IMR-90 (cell line): Measurements from ENCODE around the gene SNTA1. TPM values are rescaled to one million over a fixed set of nuclear protein-coding genes. Genes with fewer than 3 reads are reported as not detected.

Source experiments
- ATAC-seq: fragments of 200-7000 bp; cut with Tn5 transposase; 2 replicates; pipeline ENCODE4 v1.9.1; 2020; ENCODE audit warnings: low read depth, mild to moderate bottlenecking, moderate library complexity
- BruUV-seq: library from RNA; stranded (reverse); fragments of 400-500 nt; replicated peaks from 2 replicates; lab custom pipeline; 2021; lab: Mats Ljungman, UMichigan
- CTCF ChIA-PET: fragments of 300-600 bp; formaldehyde crosslinking; extraction: SDS; loops from one replicate; lab custom pipeline; 2021; ENCODE audit warnings: antibody characterized with exemption; lab: Yijun Ruan, JAX
- POLR2A ChIA-PET: fragments of 300-600 bp; sonication (Branson Sonifier 250); formaldehyde crosslinking; loops from one replicate; lab custom pipeline; 2022; ENCODE audit warnings: antibody characterized with exemption; ENCODE audit not compliant: unreplicated experiment; lab: Charles Lee
- DNase-seq: peaks from one replicate; pipeline ENCODE4 v3.0.0; 2013
- H2AFZ ChIP-seq: replicated peaks from 2 replicates; pipeline ENCODE3; 2013; ENCODE audit warnings: low read length, mild to moderate bottlenecking; ENCODE audit not compliant: poor library complexity
- H2AK5ac ChIP-seq: 2 replicates; pipeline ENCODE4 v1.6.1; 2013; ENCODE audit warnings: low read depth, low read length, inconsistent platforms
- H2AK9ac ChIP-seq: replicated peaks from 2 replicates; pipeline ENCODE3; 2013; ENCODE audit warnings: mild to moderate bottlenecking, low read depth, low read length, moderate library complexity; ENCODE audit not compliant: poor library complexity
- H2BK120ac ChIP-seq: 2 replicates; pipeline ENCODE4 v1.6.1; 2013; ENCODE audit warnings: low read depth, low read length, inconsistent platforms
- H2BK15ac ChIP-seq: 3 replicates; pipeline ENCODE4 v1.6.1; 2013; ENCODE audit warnings: low read depth, low read length, inconsistent platforms
- H2BK20ac ChIP-seq: 2 replicates; pipeline ENCODE4 v1.6.1; 2013; ENCODE audit warnings: low read depth, mild to moderate bottlenecking, inconsistent platforms, low read length, moderate library complexity
- H2BK5ac ChIP-seq: 2 replicates; pipeline ENCODE4 v1.6.1; 2013; ENCODE audit warnings: mild to moderate bottlenecking, low read depth, low read length, inconsistent platforms; ENCODE audit not compliant: poor library complexity, severe bottlenecking
- H3K14ac ChIP-seq: replicated peaks from 2 replicates; pipeline ENCODE4 v1.6.1; 2013; ENCODE audit warnings: low read depth, low read length, inconsistent platforms
- H3K18ac ChIP-seq: 2 replicates; pipeline ENCODE4 v1.6.1; 2013; ENCODE audit warnings: low read depth, low read length, control low read depth
- H3K23ac ChIP-seq: 2 replicates; pipeline ENCODE4 v1.6.1; 2013; ENCODE audit warnings: low read depth, low read length, inconsistent platforms
- H3K27ac ChIP-seq: 2 replicates; pipeline ENCODE4 v1.5.1; 2013; ENCODE audit warnings: mild to moderate bottlenecking, control low read depth, low read length; ENCODE audit not compliant: insufficient read depth
- H3K27me3 ChIP-seq: 2 replicates; pipeline ENCODE4 v1.6.1; 2013; ENCODE audit warnings: low read length; ENCODE audit not compliant: control insufficient read depth, insufficient read depth
- H3K36me3 ChIP-seq: 2 replicates; pipeline ENCODE4 v1.6.1; 2013; ENCODE audit warnings: low read length, mixed read lengths; ENCODE audit not compliant: control insufficient read depth, insufficient read depth
- H3K4ac ChIP-seq: 2 replicates; pipeline ENCODE4 v1.6.1; 2013; ENCODE audit warnings: low read depth, low read length, inconsistent platforms
- H3K4me1 ChIP-seq: 2 replicates; pipeline ENCODE4 v1.6.1; 2013; ENCODE audit warnings: low read length, mixed read lengths; ENCODE audit not compliant: control insufficient read depth, insufficient read depth
- H3K4me2 ChIP-seq: 2 replicates; pipeline ENCODE4 v1.6.1; 2013; ENCODE audit warnings: low read depth, mild to moderate bottlenecking, control low read depth, low read length, moderate library complexity
- H3K4me3 ChIP-seq: 2 replicates; pipeline ENCODE4 v1.5.1; 2013; ENCODE audit warnings: low read depth, mild to moderate bottlenecking, control low read depth, low read length, moderate library complexity; ENCODE audit not compliant: insufficient read depth
- H3K56ac ChIP-seq: 2 replicates; pipeline ENCODE4 v1.6.1; 2013; ENCODE audit warnings: low read length, inconsistent platforms; ENCODE audit not compliant: insufficient read depth; ENCODE audit errors: extremely low read depth
- H3K79me1 ChIP-seq, 2 experiments: 2 replicates each; pipeline ENCODE4 v1.6.1; 2013; ENCODE audit warnings: low read length in 2 of 2, inconsistent platforms in 1 of 2, low read depth in 1 of 2
- H3K9ac ChIP-seq: 2 replicates; pipeline ENCODE4 v1.6.1; 2013; ENCODE audit warnings: low read depth, low read length, control low read depth
- H3K9me1 ChIP-seq: 2 replicates; pipeline ENCODE4 v1.6.1; 2013; ENCODE audit warnings: low read length, inconsistent platforms; ENCODE audit not compliant: insufficient read depth
- H3K9me3 ChIP-seq: 2 replicates; pipeline ENCODE4 v1.6.1; 2013; ENCODE audit warnings: low read length; ENCODE audit not compliant: control insufficient read depth, insufficient read depth
- H4K20me1 ChIP-seq: 2 replicates; pipeline ENCODE4 v1.6.1; 2013; ENCODE audit warnings: low read length, inconsistent platforms; ENCODE audit not compliant: insufficient read depth
- H4K5ac ChIP-seq: 2 replicates; pipeline ENCODE4 v1.6.1; 2013; ENCODE audit warnings: mild to moderate bottlenecking, low read depth, low read length, control low read depth
- H4K8ac ChIP-seq, 2 experiments: 2 replicates each; pipeline ENCODE4 v1.6.1; 2013; ENCODE audit warnings: low read depth in 2 of 2, low read length in 2 of 2, control low read depth in 1 of 2, inconsistent platforms in 1 of 2
- H4K91ac ChIP-seq: 2 replicates; pipeline ENCODE4 v1.6.1; 2013; ENCODE audit warnings: low read depth, low read length, inconsistent platforms; ENCODE audit not compliant: insufficient read depth
- CEBPB ChIP-seq: IDR thresholded peaks from 2 replicates; pipeline ENCODE4 v1.6.1; 2012; ENCODE audit warnings: low read depth, low read length, improper control_type of control experiment
- MAZ ChIP-seq: IDR thresholded peaks from 2 replicates; pipeline ENCODE4 v1.6.1; 2012; ENCODE audit warnings: low read depth, mild to moderate bottlenecking, low read length, improper control_type of control experiment, moderate library complexity, borderline replicate concordance
- RCOR1 ChIP-seq: IDR thresholded peaks from 2 replicates; pipeline ENCODE4 v1.6.1; 2012; ENCODE audit warnings: mild to moderate bottlenecking, low read length, improper control_type of control experiment; ENCODE audit not compliant: insufficient replicate concordance
- WGBS, 2 experiments: methylation state at CpG; one replicate each; pipeline versions ENCODE4 v1.1.5 to v1.1.7; 2013; ENCODE audit warnings: missing lambda C conversion rate in 2 of 2; ENCODE audit not compliant: insufficient read length in 1 of 2; ENCODE audit errors: extremely low coverage in 2 of 2; 5-methylcytosine and 5-hydroxymethylcytosine counted together
- dilution Hi-C: fragments of 300-500 bp; cut with HindIII; formaldehyde crosslinking; loops from one replicate; pipeline ENCODE4 v1.14.3; 2018; ENCODE audit warnings: low sequenced_read_pairs; ENCODE audit not compliant: unreplicated experiment
- in situ Hi-C: fragments of 300-500 bp; cut with MboI; formaldehyde crosslinking; loops from 3 replicates; pipeline ENCODE4 v1.14.3; 2019; ENCODE audit warnings: low sequenced_read_pairs, inconsistent platforms, mixed read lengths
- intact Hi-C: fragments of 100-400 bp; cut with micrococcal nuclease; formaldehyde crosslinking; loops from 2 replicates; pipeline ENCODE4 v1.10.0; 2022
- polyA plus RNA-seq, 3 experiments: library from polyadenylated mRNA; depleted of rRNA; stranded (reverse); fragments of >200 nt; gene quantifications; 2 replicates each; pipeline ENCODE4 v1.2.3, GENCODE V29; 2012; ENCODE audit warnings: low replicate concordance in 1 of 3
- total RNA-seq: library from RNA; depleted of rRNA; stranded (reverse); fragments of >200 nt; gene quantifications from 2 replicates; pipeline ENCODE4 v1.2.3, GENCODE V29; 2012
- TF ChIP-seq, protein P1 (sequence below): conservative IDR thresholded peaks from 2 replicates; pipeline ENCODE4 v1.5.1; 2012; ENCODE audit warnings: mild to moderate bottlenecking, low read depth, low read length, improper control_type of control experiment
- TF ChIP-seq, protein P2 (sequence below): fragments of 150-350 bp; IDR thresholded peaks from 2 replicates; pipeline ENCODE4 v1.6.1; 2017; ENCODE audit warnings: mild to moderate bottlenecking, antibody characterized with exemption, low read length, low read depth

SNTA1 gene
- total and polyA plus RNA-seq, 2 of the 4 experiments (the other 2 are of a cell fraction): 10.6 to 15.4 TPM

DNA sequence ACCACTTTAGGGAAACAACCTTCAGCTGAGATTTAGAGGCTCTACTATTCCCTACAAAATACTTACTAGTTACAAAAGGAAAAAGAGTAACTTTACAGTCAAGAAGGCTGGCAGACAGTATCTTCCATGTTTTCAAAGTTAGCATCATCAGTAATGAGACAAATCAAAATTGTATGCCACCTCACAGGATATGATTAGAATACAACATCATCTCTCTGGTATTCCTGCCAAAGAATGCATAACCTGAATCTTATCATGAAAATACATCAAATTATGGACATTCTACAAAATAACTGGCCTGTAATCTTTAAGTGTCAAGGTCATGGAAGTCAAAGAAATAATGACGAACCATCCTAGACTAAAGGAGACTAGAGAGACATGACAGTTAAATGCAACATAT is 80.7 kb downstream of the SNTA1 start:
- Histone ChIP-seq H2AFZ (no peak overlapping the region), H3K56ac (no peak overlapping the region), H3K4ac (no peak overlapping the region), H3K27me3 (no peaks in the 10 kb centered on the region), H3K36me3 (peaks cover 42% of the 10 kb centered on the region), H4K8ac (no peak overlapping the region), H3K9me3 (no peaks in the 10 kb centered on the region), H3K4me2 (no peak overlapping the region), H3K27ac (no peak overlapping the region), H3K79me1 (no peaks in the 10 kb centered on the region), H2BK120ac (no peak overlapping the region), H3K18ac (no peak overlapping the region), H4K91ac (no peak overlapping the region), H3K4me3 (no peak overlapping the region), H2BK20ac (no peak overlapping the region), H2BK15ac (no peak overlapping the region), H3K14ac (no peak overlapping the region), H3K9ac (no peak overlapping the region), H2AK9ac (no peak overlapping the region), H3K9me1 (0 out of 2 replicates have a peak, but pooled peaks cover 5% of the 10 kb centered on the region), H4K20me1 (no peaks in the 10 kb centered on the region), H3K23ac (no peak overlapping the region), H3K4me1 (peaks cover 4% of the 10 kb centered on the region; the same call in 1 of the 2 replicates), H2BK5ac (no peak overlapping the region), H2AK5ac (no peak overlapping the region), H4K5ac (no peak overlapping the region)
- no TSS peak for BruUV-seq
- ChIA-PET CTCF (no interaction called here), POLR2A (no interaction called here)
- DNase-seq: no peak
- dilution Hi-C loops: no loop called here
- intact Hi-C loops: no loop called here
- ATAC-seq: no peak
- no CpG with 5 or more reads among the region's 1 CpG for WGBS, 2 experiments
- in situ Hi-C loops: no loop called here
- TF ChIP-seq RCOR1 (no peak), MAZ (no peak), CEBPB (no peak)
- TF ChIP-seq, protein P1, sequence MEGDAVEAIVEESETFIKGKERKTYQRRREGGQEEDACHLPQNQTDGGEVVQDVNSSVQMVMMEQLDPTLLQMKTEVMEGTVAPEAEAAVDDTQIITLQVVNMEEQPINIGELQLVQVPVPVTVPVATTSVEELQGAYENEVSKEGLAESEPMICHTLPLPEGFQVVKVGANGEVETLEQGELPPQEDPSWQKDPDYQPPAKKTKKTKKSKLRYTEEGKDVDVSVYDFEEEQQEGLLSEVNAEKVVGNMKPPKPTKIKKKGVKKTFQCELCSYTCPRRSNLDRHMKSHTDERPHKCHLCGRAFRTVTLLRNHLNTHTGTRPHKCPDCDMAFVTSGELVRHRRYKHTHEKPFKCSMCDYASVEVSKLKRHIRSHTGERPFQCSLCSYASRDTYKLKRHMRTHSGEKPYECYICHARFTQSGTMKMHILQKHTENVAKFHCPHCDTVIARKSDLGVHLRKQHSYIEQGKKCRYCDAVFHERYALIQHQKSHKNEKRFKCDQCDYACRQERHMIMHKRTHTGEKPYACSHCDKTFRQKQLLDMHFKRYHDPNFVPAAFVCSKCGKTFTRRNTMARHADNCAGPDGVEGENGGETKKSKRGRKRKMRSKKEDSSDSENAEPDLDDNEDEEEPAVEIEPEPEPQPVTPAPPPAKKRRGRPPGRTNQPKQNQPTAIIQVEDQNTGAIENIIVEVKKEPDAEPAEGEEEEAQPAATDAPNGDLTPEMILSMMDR: no peak
- TF ChIP-seq, protein P2, sequence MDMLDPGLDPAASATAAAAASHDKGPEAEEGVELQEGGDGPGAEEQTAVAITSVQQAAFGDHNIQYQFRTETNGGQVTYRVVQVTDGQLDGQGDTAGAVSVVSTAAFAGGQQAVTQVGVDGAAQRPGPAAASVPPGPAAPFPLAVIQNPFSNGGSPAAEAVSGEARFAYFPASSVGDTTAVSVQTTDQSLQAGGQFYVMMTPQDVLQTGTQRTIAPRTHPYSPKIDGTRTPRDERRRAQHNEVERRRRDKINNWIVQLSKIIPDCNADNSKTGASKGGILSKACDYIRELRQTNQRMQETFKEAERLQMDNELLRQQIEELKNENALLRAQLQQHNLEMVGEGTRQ: no peak
